ENCODE results near the gene FNDC3B.

The FNDC3B gene

GRCh38 chr3:172321035-172321434 lies 281.7 kb downstream of the FNDC3B start:
- no peak for DNase-seq

- DNase-seq: no peak
These were observed 284.7 kb downstream of the FNDC3B start for GRCh38 chr3:172323894-172324610.

- no peak for DNase-seq
These were observed 285.3 kb downstream of the FNDC3B start for GRCh38 chr3:172324611-172325203.

- DNase-seq: no peak
These were observed 286.1 kb downstream of the FNDC3B start for GRCh38 chr3:172325461-172325860.

- DNase-seq: no peak
These were observed 287.6 kb downstream of the FNDC3B start for GRCh38 chr3:172326993-172327392.

- no peak for DNase-seq
These were observed 288.9 kb downstream of the FNDC3B start for GRCh38 chr3:172328282-172328681.

- no peak for DNase-seq
These were observed 289.7 kb downstream of the FNDC3B start for GRCh38 chr3:172329070-172329469.

- no peak for DNase-seq
These were observed 291.0 kb downstream of the FNDC3B start for GRCh38 chr3:172330413-172330812.

- DNase-seq: peak; percentile 34
These were observed 293.1 kb downstream of the FNDC3B start for GRCh38 chr3:172332256-172333041.

GRCh38 chr3:172333042-172333377 lies 293.6 kb downstream of the FNDC3B start:
- DNase-seq: no peak

GRCh38 chr3:172333692-172334457 lies 294.5 kb downstream of the FNDC3B start:
- DNase-seq: no peak

- peak; percentile 35 for DNase-seq
These were observed 295.4 kb downstream of the FNDC3B start for GRCh38 chr3:172334671-172335207.

- DNase-seq: no peak
These were observed 300.5 kb downstream of the FNDC3B start for GRCh38 chr3:172339892-172340291.

- no peak for DNase-seq
These were observed 301.2 kb downstream of the FNDC3B start for GRCh38 chr3:172340583-172340982.

GRCh38 chr3:172341482-172342059 lies 302.2 kb downstream of the FNDC3B start:
- DNase-seq: peak; percentile 38

GRCh38 chr3:172342097-172342659 lies 302.8 kb downstream of the FNDC3B start:
- DNase-seq: no peak

- no peak for DNase-seq
These were observed 303.7 kb downstream of the FNDC3B start for GRCh38 chr3:172343117-172343516.

GRCh38 chr3:172343979-172344378 lies 304.6 kb downstream of the FNDC3B start:
- DNase-seq: no peak

GRCh38 chr3:172346161-172346560 lies 306.8 kb downstream of the FNDC3B start:
- no peak for DNase-seq

GRCh38 chr3:172347895-172348679 lies 308.7 kb downstream of the FNDC3B start:
- DNase-seq: no peak

- no peak for DNase-seq
These were observed 312.6 kb downstream of the FNDC3B start for GRCh38 chr3:172351895-172352466.

All from NCI-H526 treated with DMSO at 0.1 percent for 48 hours (cell line).